ENCODE data around the gene FAM210B. TPM values are rescaled to one million over a fixed set of nuclear protein-coding genes. Genes with fewer than 3 reads are reported as not detected.

The FAM210B gene
- total and polyA plus RNA-seq, 2 of the 13 experiments (the other 11 are each of a cell fraction or from before 2014, with no cell fraction given) = 75.9 to 107 TPM

DNA sequence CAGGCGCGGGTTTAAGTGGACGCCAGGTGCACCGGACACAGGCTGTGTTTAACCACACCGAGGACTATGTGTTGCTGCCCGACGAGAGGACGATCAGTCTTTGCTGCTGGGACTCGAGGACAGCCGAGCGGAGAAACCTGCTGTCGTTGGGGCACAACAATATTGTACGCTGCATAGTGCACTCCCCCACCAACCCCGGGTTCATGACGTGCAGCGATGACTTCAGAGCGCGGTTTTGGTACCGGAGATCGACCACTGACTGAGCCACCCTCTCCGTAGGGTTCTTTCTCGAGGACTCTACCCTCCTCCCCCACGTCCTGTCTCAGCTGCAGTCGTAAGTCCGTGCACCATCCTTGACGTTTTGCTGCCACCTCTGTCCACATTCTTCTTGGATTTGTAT is 44.7 kb downstream of the FAM210B start:
- H3K36me3 ChIP-seq (replicated peaks in 1 of 2; ENCODE audit: control insufficient read depth in 1 of 2, insufficient read depth in 2 of 2, low read length in 2 of 2) = peaks cover 28 to 72% of the 10 kb centered on the region in 2 experiments
- no peaks in the 10 kb centered on the region for H3K27me3 ChIP-seq (ENCODE audit: control insufficient read depth in 1 of 2, insufficient read depth in 2 of 2, low read length in 2 of 2)
- intact Hi-C loops (cut with micrococcal nuclease; ENCODE audit: unreplicated experiment) = no loop called here
- peaks cover 11% of the 10 kb centered on the region for H4K20me1 ChIP-seq (ENCODE audit: insufficient read depth, low read length)
- H3K79me2 ChIP-seq (ENCODE audit: insufficient read depth, low read length) = peaks cover 9% of the 10 kb centered on the region
- in situ Hi-C loops (cut with HindIII; ENCODE audit: extremely low pct_ligation_motif_present, low pct_unique_long_range_greater_than_20kb) = no loop called here
- no peak overlapping the region for H3K4me3 ChIP-seq (replicated peaks in 1 of 3; ENCODE audit: insufficient read depth in 1 of 3, low read depth in 2 of 3, low read length in 3 of 3)
- ChIA-PET POLR2A (no interaction called here), CTCF (ENCODE audit: low intra/inter-chr PET ratio, low total read pairs) (no interaction called here)
- no peak overlapping the region for H3K9ac ChIP-seq (ENCODE audit: insufficient read depth, low read depth, low read length)
- H3K4me1 ChIP-seq (ENCODE audit: insufficient read depth, low read length) = no peaks in the 10 kb centered on the region
- no peak overlapping the region for H2AFZ ChIP-seq (ENCODE audit: low read length)
- TF ChIP-seq ZNF75D (CRISPR knock-in tag; IDR thresholded peaks at IDR 0.05; ENCODE audit: borderline replicate concordance) = no peak
- TF ChIP-seq KAT2B (IDR thresholded peaks at IDR 0.05; ENCODE audit: borderline replicate concordance, low read depth, low read length) = no peak
- TF ChIP-seq ZNF234 (CRISPR knock-in tag; conservative IDR thresholded peaks at IDR 0.05) = no peak
- TF ChIP-seq, protein P1, sequence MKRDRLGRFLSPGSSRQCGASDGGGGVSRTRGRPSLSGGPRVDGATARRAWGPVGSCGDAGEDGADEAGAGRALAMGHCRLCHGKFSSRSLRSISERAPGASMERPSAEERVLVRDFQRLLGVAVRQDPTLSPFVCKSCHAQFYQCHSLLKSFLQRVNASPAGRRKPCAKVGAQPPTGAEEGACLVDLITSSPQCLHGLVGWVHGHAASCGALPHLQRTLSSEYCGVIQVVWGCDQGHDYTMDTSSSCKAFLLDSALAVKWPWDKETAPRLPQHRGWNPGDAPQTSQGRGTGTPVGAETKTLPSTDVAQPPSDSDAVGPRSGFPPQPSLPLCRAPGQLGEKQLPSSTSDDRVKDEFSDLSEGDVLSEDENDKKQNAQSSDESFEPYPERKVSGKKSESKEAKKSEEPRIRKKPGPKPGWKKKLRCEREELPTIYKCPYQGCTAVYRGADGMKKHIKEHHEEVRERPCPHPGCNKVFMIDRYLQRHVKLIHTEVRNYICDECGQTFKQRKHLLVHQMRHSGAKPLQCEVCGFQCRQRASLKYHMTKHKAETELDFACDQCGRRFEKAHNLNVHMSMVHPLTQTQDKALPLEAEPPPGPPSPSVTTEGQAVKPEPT (CRISPR knock-in tag; IDR thresholded peaks at IDR 0.05; ENCODE audit: low read depth) = no peak
- TF ChIP-seq RBFOX2 (IDR thresholded peaks at IDR 0.05; ENCODE audit: low read depth, low read length) = peak; percentile 34; the same call in 1 of the 2 replicates
- TF ChIP-seq ZBTB38 (CRISPR knock-in tag; IDR thresholded peaks at IDR 0.05) = 0 out of 2 replicates have a peak, but pooled peaks have one; percentile 50
- peak; percentile 24 for TF ChIP-seq RBM22 (optimal IDR thresholded peaks at IDR 0.05; ENCODE audit: low read length)
- no peak for TF ChIP-seq ATF7-NPFF (CRISPR knock-in tag; IDR thresholded peaks at IDR 0.05; ENCODE audit: low read depth)
- peak; percentile 64 for TF ChIP-seq AGO2 (optimal IDR thresholded peaks at IDR 0.05; ENCODE audit: low read depth, low read length)
- 0 out of 2 replicates have a peak, but pooled peaks have one; percentile 14 for TF ChIP-seq ZNF768 (CRISPR knock-in tag; IDR thresholded peaks at IDR 0.05)
- TF ChIP-seq KLF11 (CRISPR knock-in tag; IDR thresholded peaks at IDR 0.05) = no peak
- BruUV-seq (replicated peaks) = no TSS peak
- FAIRE-seq = no peak
- H3K27ac ChIP-seq (ENCODE audit: extremely low read length, insufficient read depth, low read length) = no peak overlapping the region
- no peak overlapping the region for H3K4me2 ChIP-seq (ENCODE audit: low read depth, low read length)
- WGBS (ENCODE audit: low lambda C conversion rate) = 96% methylated on average over 26 of the region's 26 CpGs
- no peaks in the 10 kb centered on the region for H3K9me3 ChIP-seq (ENCODE audit: low read length)
- DNase-seq (ENCODE audit: low spot score) = no peak
- no peak for ATAC-seq
